GM12875 (cell line): ENCODE results near the gene VAV2.

Experiments
- H3K4me3 ChIP-seq: one replicate; pipeline ENCODE4 v1.5.1; 2011; ENCODE audit warnings: low read depth, low read length, control low read depth
- TF ChIP-seq, protein P1 (sequence below): IDR thresholded peaks from 2 replicates; pipeline ENCODE4 v1.5.1; 2011; ENCODE audit warnings: low read depth, mild to moderate bottlenecking, control low read depth, inconsistent platforms, low read length, moderate library complexity, borderline replicate concordance; ENCODE audit not compliant: insufficient read depth

Gene VAV2

DNA sequence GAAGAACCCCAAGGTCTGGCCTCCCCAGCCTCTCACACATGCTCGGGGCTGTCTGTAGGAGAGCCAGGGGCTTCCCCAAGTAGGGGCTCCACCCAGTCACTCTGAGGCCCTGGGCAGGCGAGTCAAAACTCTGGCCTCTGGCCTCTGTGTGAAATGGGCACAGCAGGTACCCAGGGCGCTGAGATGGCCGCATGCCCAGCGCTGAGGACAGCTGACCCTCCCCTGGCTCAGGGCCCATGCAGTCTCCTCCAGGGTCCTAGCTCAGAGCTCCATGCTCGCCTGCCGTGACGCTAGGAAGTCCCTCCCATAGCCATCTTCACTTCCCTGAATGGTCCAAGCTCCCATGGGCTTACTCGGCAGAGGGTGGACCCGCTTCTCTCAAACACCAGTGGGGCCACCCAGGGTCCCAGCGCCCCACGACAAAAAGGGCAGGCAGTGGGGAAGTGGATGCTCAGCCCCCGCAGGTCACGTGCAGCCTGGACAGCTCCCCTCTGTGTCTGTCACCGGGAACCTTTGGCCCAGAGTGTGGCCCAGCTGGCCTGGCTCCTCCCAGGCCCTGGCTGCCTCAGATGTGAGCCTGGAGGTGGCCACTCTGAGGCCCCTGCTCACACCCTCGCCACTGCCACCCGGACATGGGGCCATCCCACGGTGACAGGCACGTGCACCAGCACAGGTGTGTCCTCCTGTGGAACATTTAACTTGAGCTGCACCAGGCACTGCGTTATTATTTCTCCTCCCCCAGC, 12.2 kb upstream of the VAV2 start:
- TF ChIP-seq, protein P1, sequence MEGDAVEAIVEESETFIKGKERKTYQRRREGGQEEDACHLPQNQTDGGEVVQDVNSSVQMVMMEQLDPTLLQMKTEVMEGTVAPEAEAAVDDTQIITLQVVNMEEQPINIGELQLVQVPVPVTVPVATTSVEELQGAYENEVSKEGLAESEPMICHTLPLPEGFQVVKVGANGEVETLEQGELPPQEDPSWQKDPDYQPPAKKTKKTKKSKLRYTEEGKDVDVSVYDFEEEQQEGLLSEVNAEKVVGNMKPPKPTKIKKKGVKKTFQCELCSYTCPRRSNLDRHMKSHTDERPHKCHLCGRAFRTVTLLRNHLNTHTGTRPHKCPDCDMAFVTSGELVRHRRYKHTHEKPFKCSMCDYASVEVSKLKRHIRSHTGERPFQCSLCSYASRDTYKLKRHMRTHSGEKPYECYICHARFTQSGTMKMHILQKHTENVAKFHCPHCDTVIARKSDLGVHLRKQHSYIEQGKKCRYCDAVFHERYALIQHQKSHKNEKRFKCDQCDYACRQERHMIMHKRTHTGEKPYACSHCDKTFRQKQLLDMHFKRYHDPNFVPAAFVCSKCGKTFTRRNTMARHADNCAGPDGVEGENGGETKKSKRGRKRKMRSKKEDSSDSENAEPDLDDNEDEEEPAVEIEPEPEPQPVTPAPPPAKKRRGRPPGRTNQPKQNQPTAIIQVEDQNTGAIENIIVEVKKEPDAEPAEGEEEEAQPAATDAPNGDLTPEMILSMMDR = no peak

DNA sequence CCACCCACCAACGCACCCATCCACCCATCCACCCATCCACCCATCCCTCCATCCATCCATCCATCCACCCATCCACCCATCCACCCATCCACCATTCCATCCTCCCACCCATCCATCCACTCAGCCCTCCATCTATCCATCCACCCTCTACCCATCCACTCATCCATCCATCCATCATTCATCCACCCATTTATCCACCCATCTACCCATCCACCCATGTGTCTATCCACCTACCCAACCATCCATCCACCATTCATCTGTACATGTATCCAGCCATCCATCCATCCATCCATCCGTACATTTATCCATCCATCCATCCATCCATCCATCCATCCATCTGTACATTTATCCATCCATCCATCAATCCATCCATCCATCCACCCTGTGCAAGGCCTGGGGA, 11.1 kb upstream of the VAV2 start:
- TF ChIP-seq, protein P1 = no peak
- no peak overlapping the region for H3K4me3 ChIP-seq

More for the DNA sequence above, 12.2 kb upstream of the VAV2 start:
- H3K4me3 ChIP-seq = no peak overlapping the region

DNA sequence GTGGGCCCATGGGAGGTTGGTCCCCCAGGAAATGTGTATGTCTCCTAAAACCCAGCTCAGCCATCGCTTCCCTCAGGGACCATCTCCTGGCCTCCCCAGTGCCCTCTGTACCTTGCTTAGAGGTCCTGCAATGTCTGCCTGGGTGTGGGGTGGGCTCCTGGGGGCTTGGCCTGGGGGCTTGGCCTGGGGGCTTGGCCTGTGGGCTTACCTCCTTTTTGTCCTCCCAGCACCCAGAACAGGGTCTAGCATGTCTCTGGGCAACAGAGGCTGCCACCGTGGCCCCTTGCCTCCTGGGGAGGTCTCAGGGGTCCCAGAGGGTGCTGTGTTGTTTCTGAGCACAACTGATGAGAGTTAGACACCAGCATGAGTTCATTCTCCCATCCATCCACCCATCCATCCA, 10.7 kb upstream of the VAV2 start:
- H3K4me3 ChIP-seq = no peak overlapping the region
- TF ChIP-seq, protein P1 = no peak

DNA sequence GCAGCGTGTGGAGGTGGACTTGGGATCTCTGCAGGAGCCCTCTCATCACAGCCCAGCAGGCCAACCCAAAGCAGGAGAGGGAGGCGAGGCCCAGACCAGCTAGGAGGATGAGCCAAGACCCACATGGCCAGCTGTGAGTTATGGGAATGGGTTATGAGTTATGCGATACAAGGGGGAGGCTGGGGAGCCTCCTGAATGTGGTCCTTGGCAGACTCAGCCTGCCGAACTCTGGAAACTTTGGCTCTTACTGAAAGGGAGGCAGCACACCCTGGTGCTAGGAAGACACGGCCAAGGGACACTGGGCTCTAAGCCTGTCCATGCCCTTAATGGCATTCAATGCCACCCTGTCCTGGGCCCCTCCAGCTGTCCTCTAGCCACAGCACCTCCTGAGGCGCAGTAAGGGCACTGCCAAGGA, 7.7 kb upstream of the VAV2 start:
- TF ChIP-seq, protein P1 = no peak
- no peak overlapping the region for H3K4me3 ChIP-seq

DNA sequence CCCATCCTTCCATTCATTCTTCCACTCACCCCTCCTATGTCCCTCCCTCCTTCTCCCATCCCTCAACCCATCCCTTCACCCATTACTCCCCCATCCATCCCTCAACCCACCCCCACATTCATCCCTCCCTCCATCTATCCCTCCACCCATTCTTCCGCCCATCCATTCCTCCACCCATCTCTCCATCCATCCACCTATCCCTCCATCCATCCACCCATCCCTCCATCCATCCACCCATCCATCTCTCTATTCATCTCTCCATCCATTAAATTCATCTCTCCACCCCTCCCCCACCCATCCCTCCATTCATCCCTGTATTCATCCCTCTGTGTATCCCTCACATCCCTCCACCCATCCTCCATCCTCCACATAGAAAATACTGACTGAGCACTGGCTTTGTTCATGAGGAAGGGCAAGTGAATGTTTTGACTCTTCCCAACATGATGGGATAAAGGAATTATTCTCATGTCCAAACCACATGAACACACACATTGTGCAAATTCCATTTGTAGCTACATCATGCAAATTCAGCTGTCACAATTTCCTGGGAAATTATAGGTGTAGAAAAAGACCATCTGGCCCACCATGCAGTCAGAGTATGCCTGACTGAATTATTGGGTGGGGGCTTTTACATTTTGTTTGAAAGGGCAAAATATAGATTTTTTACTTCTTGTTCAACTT, 6.9 kb upstream of the VAV2 start:
- H3K4me3 ChIP-seq = no peak overlapping the region
- TF ChIP-seq, protein P1 = no peak

DNA sequence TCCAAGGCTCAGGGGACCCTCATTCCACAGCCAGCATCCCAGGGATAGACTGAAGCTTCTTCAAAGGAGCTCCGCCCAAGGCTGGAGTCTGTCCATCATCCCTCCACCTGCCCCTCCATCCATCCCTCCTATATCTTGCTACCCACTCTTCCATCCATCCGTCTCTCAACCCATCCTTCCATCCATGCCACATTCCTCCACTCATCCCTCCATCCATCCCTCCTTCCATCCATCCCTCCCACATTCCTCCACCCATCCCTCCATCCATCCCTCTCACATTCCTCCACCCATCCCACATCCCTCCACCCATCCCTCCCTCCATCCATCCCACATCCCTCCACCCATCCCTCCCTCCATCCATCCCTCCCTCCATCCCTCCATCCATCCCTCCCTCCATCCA, 5.5 kb upstream of the VAV2 start:
- H3K4me3 ChIP-seq = no peak overlapping the region
- TF ChIP-seq, protein P1 = no peak
